ENCODE measurements around the gene ANP32A.
"Not testable (repeated sequence)": the region's sequence is repeated elsewhere in the genome, so short reads cannot be mapped to it uniquely, and the experiment has no call there.

Gene ANP32A

GRCh38 chr15:68820295-68821189 lies at the start of gene ANP32A:
TSS of gene ANP32A (minus strand) at chr15:68820895. CDS start at chr15:68820751, 144 bp downstream.
- peak within 1 kb of the TSS; percentile 100 for H3K27ac ChIP-seq (ENCODE audit: low read depth, low read length)
- H3K4me3 ChIP-seq (ENCODE audit: low read depth in 1 of 2, low read length in 2 of 2): peak within 1 kb of the TSS; percentile 91 to 97
- H3K4me1 ChIP-seq (ENCODE audit: insufficient read depth, low read length): peaks cover 23% of the 10 kb centered on the region
- H3K36me3 ChIP-seq (ENCODE audit: insufficient read depth, low read length): no peaks in the 10 kb centered on the region
- no peaks in the 10 kb centered on the region for H3K9me3 ChIP-seq (ENCODE audit: low read length)
- no peaks in the 10 kb centered on the region for H3K27me3 ChIP-seq (ENCODE audit: control insufficient read depth in 1 of 2, insufficient read depth in 2 of 2, low read length in 2 of 2)
- H3K9ac ChIP-seq (ENCODE audit: low read length): peak within 1 kb of the TSS; percentile 93

DNA sequence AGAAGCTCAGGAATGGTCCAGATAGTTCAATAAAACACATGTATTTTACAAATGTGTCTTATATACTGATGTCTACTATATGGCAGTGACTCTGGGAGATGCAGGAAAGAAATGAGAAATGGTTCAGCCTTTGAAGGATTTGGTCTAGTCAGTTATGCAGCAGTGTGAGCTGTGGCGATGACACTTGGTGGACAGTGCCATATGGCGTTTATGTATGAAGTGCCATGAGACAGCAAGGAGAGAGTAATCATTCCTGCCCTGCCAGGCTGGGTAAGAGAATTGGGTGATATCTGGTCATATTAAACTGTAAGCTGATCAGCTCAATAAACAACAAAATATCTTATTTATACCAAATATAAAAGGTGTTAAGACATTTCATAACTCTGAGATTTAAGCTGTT lies 47.6 kb upstream of the ANP32A start:
- Histone ChIP-seq H3K4me3 (ENCODE audit: low read depth in 1 of 2, low read length in 2 of 2) (no peak overlapping the region), H3K27me3 (ENCODE audit: control insufficient read depth in 1 of 2, insufficient read depth in 2 of 2, low read length in 2 of 2) (no peaks in the 10 kb centered on the region), H3K36me3 (ENCODE audit: insufficient read depth, low read length) (no peaks in the 10 kb centered on the region), H3K27ac (ENCODE audit: low read depth, low read length) (no peak overlapping the region), H3K9me3 (ENCODE audit: low read length) (no peaks in the 10 kb centered on the region), H3K4me1 (ENCODE audit: insufficient read depth, low read length) (no peaks in the 10 kb centered on the region), H3K9ac (ENCODE audit: low read length) (no peak overlapping the region)

GRCh38 chr15:68862415-68862814 lies 41.7 kb upstream of the ANP32A start:
- no peak overlapping the region for H3K27ac ChIP-seq (ENCODE audit: low read depth, low read length)
- no peaks in the 10 kb centered on the region for H3K27me3 ChIP-seq (ENCODE audit: control insufficient read depth in 1 of 2, insufficient read depth in 2 of 2, low read length in 2 of 2)
- no peak overlapping the region for H3K4me3 ChIP-seq (ENCODE audit: low read depth in 1 of 2, low read length in 2 of 2)
- no peaks in the 10 kb centered on the region for H3K4me1 ChIP-seq (ENCODE audit: insufficient read depth, low read length)
- no peaks in the 10 kb centered on the region for H3K36me3 ChIP-seq (ENCODE audit: insufficient read depth, low read length)
- no peaks in the 10 kb centered on the region for H3K9me3 ChIP-seq (ENCODE audit: low read length)
- no peak overlapping the region for H3K9ac ChIP-seq (ENCODE audit: low read length)

DNA sequence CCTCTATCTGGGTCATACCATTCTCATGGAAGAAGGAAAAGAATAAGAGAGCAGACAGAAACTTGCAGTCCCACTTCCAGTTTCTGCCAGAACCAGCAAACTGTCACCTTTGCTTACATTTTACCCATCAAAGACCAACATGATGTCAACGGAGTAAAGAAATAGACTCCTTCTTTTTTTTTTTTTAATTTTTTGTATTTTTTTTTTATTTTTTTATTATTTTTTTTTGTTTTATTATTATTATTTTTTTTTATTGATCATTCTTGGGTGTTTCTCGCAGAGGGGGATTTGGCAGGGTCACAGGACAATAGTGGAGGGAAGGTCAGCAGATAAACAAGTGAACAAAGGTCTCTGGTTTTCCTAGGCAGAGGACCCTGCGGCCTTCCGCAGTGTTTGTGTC lies 38.0 kb upstream of the ANP32A start:
- H3K27ac ChIP-seq (ENCODE audit: low read depth, low read length); H3K4me1 ChIP-seq (ENCODE audit: insufficient read depth, low read length); H3K9me3 ChIP-seq (ENCODE audit: low read length); H3K27me3 ChIP-seq (ENCODE audit: control insufficient read depth in 1 of 2, insufficient read depth in 2 of 2, low read length in 2 of 2); H3K36me3 ChIP-seq (ENCODE audit: insufficient read depth, low read length); H3K9ac ChIP-seq (ENCODE audit: low read length); H3K4me3 ChIP-seq (ENCODE audit: low read depth in 1 of 2, low read length in 2 of 2): not testable (repeated sequence)

DNA sequence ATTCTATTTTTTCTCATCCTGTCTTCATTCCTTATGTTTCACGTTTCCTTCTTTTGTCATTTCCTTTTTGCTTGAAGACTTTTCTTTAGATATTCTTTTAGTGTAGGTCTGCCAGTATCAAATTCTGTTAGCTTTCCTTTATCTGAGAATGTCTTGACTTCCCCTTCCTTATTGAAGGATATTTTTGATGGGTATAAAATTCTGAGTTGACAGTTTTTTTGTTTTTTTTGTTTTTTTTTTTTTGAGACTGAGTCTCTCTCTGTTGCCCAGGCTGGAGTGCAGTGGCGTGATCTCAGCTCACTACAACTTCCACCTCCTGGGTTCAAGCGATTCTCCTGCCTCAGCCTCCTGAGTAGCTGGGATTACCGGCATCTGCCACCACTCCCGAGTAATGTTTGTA lies 36.7 kb upstream of the ANP32A start:
- H3K27me3 ChIP-seq (ENCODE audit: control insufficient read depth in 1 of 2, insufficient read depth in 2 of 2, low read length in 2 of 2); H3K27ac ChIP-seq (ENCODE audit: low read depth, low read length); H3K9me3 ChIP-seq (ENCODE audit: low read length); H3K9ac ChIP-seq (ENCODE audit: low read length); H3K4me3 ChIP-seq (ENCODE audit: low read depth in 1 of 2, low read length in 2 of 2); H3K4me1 ChIP-seq (ENCODE audit: insufficient read depth, low read length); H3K36me3 ChIP-seq (ENCODE audit: insufficient read depth, low read length): not testable (repeated sequence)

DNA sequence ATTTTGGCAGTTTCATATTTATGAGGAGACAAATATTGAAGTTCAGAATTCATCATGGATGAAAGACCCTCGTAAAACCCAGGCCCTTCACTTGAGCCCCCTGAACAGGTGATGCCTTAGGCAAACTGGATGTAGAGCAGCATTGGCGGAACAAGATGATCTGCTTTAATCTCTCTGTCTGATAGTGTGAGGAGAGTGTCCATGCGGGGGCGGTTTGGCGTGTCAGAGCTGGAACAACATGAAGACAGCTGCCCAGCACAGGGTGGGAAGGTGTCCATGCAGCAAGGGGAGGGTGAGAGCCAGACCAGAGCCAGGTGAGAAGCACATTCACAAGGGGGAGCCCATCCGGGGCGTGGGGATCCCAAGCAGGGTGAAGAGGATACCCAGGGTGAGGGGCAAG lies 31.8 kb upstream of the ANP32A start:
- H3K36me3 ChIP-seq (ENCODE audit: insufficient read depth, low read length): no peaks in the 10 kb centered on the region
- H3K4me1 ChIP-seq (ENCODE audit: insufficient read depth, low read length): no peaks in the 10 kb centered on the region
- H3K4me3 ChIP-seq (ENCODE audit: low read depth in 1 of 2, low read length in 2 of 2): no peak overlapping the region
- no peak overlapping the region for H3K9ac ChIP-seq (ENCODE audit: low read length)
- H3K27ac ChIP-seq (ENCODE audit: low read depth, low read length): no peak overlapping the region
- no peaks in the 10 kb centered on the region for H3K9me3 ChIP-seq (ENCODE audit: low read length)
- no peaks in the 10 kb centered on the region for H3K27me3 ChIP-seq (ENCODE audit: control insufficient read depth in 1 of 2, insufficient read depth in 2 of 2, low read length in 2 of 2)

- no peak overlapping the region for H3K27ac ChIP-seq (ENCODE audit: low read depth, low read length)
- H3K9me3 ChIP-seq (ENCODE audit: low read length): no peaks in the 10 kb centered on the region
- H3K4me3 ChIP-seq (ENCODE audit: low read depth in 1 of 2, low read length in 2 of 2): no peak overlapping the region
These were observed 31.3 kb upstream of the ANP32A start for GRCh38 chr15:68851971-68852370.

DNA sequence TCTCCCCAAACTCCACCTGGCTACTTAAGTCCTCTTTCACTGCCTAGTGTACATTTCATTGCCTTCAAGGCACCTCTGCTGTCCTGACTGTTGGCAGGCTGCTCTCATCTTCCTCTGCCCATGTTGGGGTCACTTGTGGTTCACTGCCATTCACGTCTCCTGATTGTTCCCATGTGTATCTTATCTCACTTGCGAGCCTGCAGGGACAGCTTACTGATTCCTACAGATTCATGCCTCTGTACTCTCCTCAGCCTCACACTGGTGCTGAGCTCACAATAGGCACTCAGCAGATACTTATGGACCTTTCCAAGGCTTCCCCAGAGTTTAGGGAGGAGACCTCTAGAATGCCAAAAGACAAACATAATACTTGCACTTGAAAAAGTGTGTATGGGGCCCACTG lies 28.8 kb upstream of the ANP32A start:
- no peaks in the 10 kb centered on the region for H3K4me1 ChIP-seq (ENCODE audit: insufficient read depth, low read length)
- no peaks in the 10 kb centered on the region for H3K9me3 ChIP-seq (ENCODE audit: low read length)
- H3K36me3 ChIP-seq (ENCODE audit: insufficient read depth, low read length): no peaks in the 10 kb centered on the region
- no peak overlapping the region for H3K27ac ChIP-seq (ENCODE audit: low read depth, low read length)
- H3K9ac ChIP-seq (ENCODE audit: low read length): no peak overlapping the region
- no peak overlapping the region for H3K4me3 ChIP-seq (ENCODE audit: low read depth in 1 of 2, low read length in 2 of 2)
- peaks cover 4% of the 10 kb centered on the region in 2 donors for H3K27me3 ChIP-seq (ENCODE audit: control insufficient read depth in 1 of 2, insufficient read depth in 2 of 2, low read length in 2 of 2)

More at GRCh38 chr15:68851971-68852370, 31.3 kb upstream of the ANP32A start:
- no peaks in the 10 kb centered on the region for H3K36me3 ChIP-seq (ENCODE audit: insufficient read depth, low read length)
- H3K9ac ChIP-seq (ENCODE audit: low read length): no peak overlapping the region
- H3K4me1 ChIP-seq (ENCODE audit: insufficient read depth, low read length): no peaks in the 10 kb centered on the region
- no peaks in the 10 kb centered on the region for H3K27me3 ChIP-seq (ENCODE audit: control insufficient read depth in 1 of 2, insufficient read depth in 2 of 2, low read length in 2 of 2)

GRCh38 chr15:68846851-68847439 lies 26.2 kb upstream of the ANP32A start:
- Histone ChIP-seq H3K27ac (ENCODE audit: low read depth, low read length) (no peak overlapping the region), H3K9me3 (ENCODE audit: low read length) (no peaks in the 10 kb centered on the region), H3K27me3 (ENCODE audit: control insufficient read depth in 1 of 2, insufficient read depth in 2 of 2, low read length in 2 of 2) (peaks cover 27% of the 10 kb centered on the region in 2 donors)

GRCh38 chr15:68844856-68845550 lies 24.3 kb upstream of the ANP32A start:
- H3K9ac ChIP-seq (ENCODE audit: low read length): no peak overlapping the region
- H3K27me3 ChIP-seq (ENCODE audit: control insufficient read depth in 1 of 2, insufficient read depth in 2 of 2, low read length in 2 of 2): peaks cover 27 to 32% of the 10 kb centered on the region in 2 donors

More at GRCh38 chr15:68846851-68847439, 26.2 kb upstream of the ANP32A start:
- H3K4me3 ChIP-seq (ENCODE audit: low read depth in 1 of 2, low read length in 2 of 2): no peak overlapping the region
- no peaks in the 10 kb centered on the region for H3K4me1 ChIP-seq (ENCODE audit: insufficient read depth, low read length)
- H3K36me3 ChIP-seq (ENCODE audit: insufficient read depth, low read length): no peaks in the 10 kb centered on the region
- no peak overlapping the region for H3K9ac ChIP-seq (ENCODE audit: low read length)

DNA sequence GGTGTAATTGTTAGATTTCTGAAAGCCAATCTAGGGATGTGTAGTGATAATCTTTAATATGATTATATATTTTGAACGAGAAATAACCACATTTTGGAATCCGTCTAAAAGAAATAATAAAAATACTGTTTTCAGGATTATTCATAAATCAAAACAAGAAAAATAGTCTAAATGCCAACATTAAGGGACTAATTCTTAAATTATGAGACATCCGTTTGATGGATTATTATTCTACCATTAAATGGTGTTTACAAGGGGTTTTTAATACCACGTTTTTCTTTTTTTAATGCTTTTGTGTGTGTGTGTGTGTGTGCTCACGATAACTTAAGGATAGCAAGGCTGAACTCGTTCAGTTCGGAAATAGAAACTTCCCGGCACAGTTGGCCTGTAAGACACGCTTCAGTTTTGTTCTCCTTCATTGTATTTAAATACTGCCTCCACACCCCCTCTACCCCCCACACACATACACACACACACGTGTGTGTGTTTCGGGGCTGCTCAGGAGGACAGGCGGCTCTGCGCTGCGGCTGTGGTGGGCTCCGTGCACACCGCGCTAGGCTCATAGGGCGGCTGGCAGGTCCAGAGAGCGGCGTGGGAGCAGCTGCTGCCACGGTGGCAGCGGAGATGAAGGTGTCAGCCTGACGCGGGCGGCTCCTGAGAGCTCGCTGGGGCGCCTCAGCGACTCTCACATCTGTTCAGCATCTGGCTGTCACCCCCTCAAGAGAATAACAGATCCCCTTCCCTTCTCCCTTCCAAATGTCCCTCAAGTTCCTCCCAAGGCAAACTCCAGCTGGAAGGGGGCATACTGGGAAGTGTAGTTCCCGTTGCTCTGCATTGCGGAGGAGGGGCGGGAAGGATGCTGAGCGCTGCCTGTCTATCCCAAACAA lies 23.0 kb upstream of the ANP32A start:
- Histone ChIP-seq H3K4me3 (ENCODE audit: low read depth in 1 of 2, low read length in 2 of 2) (peak overlapping the region in 1 of 2 donors; percentile 20), H3K9ac (ENCODE audit: low read length) (no peak overlapping the region), H3K27ac (ENCODE audit: low read depth, low read length) (no peak overlapping the region), H3K36me3 (ENCODE audit: insufficient read depth, low read length) (no peaks in the 10 kb centered on the region), H3K27me3 (ENCODE audit: control insufficient read depth in 1 of 2, insufficient read depth in 2 of 2, low read length in 2 of 2) (peaks cover 32 to 35% of the 10 kb centered on the region in 2 donors), H3K9me3 (ENCODE audit: low read length) (no peaks in the 10 kb centered on the region), H3K4me1 (ENCODE audit: insufficient read depth, low read length) (no peaks in the 10 kb centered on the region)

More at GRCh38 chr15:68844856-68845550, 24.3 kb upstream of the ANP32A start:
- H3K9me3 ChIP-seq (ENCODE audit: low read length): no peaks in the 10 kb centered on the region
- no peaks in the 10 kb centered on the region for H3K4me1 ChIP-seq (ENCODE audit: insufficient read depth, low read length)
- H3K36me3 ChIP-seq (ENCODE audit: insufficient read depth, low read length): no peaks in the 10 kb centered on the region
- no peak overlapping the region for H3K4me3 ChIP-seq (ENCODE audit: low read depth in 1 of 2, low read length in 2 of 2)
- no peak overlapping the region for H3K27ac ChIP-seq (ENCODE audit: low read depth, low read length)
